GM21619 (cell line): Measurements from ENCODE around the gene ZNF30.
"Not testable (repeated sequence)": the region's sequence is repeated elsewhere in the genome, so short reads cannot be mapped to it uniquely, and the experiment has no call there.

Source experiments
- ATAC-seq: cut with Tn5 transposase; IDR thresholded peaks from one replicate; pipeline ENCODE4 v1.9.1; 2021; ENCODE audit not compliant: unreplicated experiment

Gene ZNF30

GRCh38 chr19:34985249-34986022 lies 58.7 kb downstream of the ZNF30 start:
- ATAC-seq = no peak

DNA sequence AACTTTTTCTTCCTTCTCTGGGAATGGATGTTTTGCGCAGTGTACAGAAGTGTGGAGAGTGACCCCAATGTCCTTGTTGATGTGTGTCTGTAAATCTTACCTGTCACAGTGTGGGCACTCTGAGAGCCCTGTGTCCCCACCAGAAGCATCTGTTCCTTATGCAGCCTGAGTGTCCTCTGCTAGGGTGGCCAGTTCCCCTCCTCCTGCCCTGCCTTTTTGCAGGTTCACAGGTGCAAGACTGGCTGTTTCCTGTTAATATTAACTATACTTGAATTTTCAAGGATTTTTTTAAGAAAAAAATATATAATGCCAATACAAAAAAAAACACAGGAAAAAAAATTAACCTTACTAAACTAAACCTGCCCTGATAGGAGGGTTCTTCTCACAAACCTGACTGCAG lies 61.4 kb downstream of the ZNF30 start:
- no peak for ATAC-seq

- ATAC-seq = no peak
Measured at GRCh38 chr19:34989298-34989697, 62.6 kb downstream of the ZNF30 start.

DNA sequence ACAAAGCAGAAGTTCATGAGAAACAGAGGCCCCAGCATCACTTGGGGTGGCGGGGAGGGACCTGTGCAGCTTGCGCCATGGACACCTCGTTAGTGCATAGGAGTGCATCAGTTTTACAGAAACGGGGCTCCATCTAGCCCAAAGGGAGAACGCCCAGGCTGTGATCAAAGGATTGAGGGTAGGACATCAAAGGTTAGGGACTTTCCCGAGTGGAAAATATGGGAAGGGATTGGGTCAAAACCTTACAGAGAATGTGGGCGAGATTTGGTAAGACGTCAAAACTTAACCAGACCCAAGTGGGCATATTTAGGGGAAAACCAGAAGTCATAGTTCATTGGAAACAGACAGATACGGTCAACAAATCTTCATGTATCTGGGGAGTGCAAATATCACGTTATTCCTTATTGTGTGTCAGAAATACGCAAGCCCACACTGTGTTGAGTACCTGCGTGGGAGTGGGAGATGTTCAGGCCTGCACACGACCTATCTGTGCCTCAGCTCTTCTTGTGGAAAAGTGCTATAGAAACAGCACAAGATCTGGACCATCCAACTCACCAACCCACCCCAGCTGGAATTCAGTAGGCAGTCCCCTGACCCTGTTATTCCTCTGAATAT lies 64.0 kb downstream of the ZNF30 start:
- no peak for ATAC-seq

DNA sequence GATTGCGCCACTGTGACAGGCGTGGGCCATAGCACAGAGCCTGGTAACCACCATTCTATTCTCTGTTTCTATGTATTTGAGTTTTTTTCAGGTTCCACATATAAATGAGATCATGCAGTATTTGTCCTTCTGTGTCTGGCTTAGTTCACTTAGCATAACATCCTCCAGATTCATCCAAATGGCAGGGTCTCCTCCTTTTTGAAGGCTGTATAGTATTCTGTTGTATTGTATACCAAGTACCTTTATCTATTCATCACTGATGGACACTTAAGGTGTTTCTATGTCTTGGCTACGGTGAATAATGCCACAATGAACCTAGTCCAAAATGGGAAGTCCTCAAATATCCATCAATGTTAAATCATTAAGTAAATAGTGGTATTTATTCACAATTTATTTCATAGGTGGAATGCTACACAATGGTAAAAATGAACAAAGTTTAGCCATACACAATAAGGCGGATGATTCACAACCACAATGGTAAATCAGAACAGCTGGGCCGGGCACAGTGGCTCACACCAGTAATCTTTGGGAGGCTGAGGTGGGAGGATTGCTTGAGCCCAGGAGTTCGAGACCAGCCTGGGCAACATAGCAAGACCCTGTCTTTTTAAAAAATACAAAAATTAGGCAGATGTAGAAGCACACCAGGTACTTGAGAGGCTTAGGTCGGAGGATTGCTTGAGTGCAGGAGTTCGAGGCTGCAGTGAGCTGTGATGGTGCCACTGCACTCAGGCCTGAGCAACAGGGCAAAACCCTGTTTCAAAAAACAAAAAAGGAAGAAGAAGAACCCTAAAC lies 65.0 kb downstream of the ZNF30 start:
- no peak for ATAC-seq

DNA sequence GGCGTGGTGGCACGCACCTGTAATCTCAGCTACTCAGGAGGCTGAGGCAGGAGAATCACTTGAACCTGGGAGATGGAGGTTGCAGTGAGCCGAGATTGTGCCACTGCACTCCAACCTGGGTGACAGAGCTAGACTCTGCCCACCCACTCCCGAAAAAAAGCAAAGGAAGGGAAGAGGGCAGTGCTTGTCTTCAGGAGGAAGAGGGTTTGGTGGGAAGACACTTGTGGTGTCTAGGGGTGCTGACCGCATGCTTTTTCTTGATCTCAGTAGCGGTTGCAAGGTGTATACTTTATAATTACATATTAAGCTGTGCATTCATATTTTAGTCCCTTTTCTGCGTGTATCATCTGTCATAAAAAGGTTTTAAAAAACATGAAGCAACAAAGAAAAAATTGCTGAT lies 65.9 kb downstream of the ZNF30 start:
- not testable (repeated sequence) for ATAC-seq

DNA sequence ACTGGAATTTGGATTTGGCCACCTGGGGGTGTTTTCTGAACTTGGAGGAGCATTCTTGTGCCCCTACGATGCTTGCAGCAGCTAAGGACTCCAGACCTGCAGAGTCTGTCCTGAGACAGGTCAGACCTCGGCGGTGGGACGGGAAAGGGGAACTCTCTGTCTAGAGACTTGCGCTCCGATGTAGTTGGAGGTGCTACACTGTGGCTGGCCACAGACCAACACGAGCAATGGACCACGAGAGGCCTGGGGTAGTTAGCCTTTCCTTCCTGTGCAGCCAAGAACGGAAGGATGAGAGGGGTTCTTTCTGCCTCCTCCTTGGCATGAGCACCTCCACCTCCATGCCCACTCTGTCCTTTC lies 67.6 kb downstream of the ZNF30 start:
- ATAC-seq = no peak
